Pons (tissue), 1 donor: ENCODE measurements around the gene PFKFB1.

ENCODE experiments used
- DNase-seq: peaks from one replicate; pipeline ENCODE4 v3.0.0-alpha.2; 2016; ENCODE audit warnings: low spot score

Gene PFKFB1

DNA sequence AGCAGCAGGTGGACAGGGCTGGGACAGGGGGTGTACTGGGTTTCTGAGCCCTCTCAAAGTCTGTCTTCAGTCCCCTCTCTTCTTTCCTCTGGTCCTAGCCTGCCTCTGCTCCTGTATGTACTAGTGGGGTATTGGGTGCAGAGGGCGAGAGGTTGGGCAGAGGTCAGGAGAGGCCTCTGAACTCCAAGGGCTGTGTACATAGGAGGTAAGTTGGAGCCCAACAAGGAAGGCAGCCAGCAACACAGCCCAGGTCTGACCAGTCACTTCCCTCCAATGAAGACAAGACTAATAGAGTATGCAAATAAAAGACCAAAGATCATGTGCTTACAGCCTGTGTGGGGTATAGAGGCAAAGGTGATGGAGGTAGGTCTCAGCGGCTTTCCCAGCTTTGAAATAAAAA lies at the start of gene PFKFB1:
TSS of gene PFKFB1 (minus strand) at position 90 of the 400 bp plus-strand sequence. CDS start 181 bp downstream, outside the sequence.
- DNase-seq = no peak

DNA sequence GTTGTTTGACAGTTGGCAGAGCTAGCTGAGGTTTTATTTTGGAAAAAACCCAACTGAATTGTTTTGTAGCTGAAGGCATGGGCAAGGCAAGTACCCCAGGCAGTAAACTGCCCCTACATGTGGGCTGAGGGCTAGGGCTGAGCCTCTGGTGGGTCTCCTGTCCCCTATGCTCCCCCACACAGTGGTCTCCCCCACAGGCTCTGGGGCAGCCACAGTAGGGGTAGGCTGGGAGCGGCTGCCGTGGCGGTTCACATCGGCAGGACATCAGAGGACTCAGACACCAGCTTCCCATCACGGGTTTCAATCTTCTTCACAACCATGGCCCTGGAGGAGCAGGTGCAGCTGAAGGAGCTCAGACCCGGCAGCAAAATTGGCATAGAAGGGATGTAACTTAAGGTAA lies 47.5 kb upstream of the PFKFB1 start:
- no peak for DNase-seq

DNA sequence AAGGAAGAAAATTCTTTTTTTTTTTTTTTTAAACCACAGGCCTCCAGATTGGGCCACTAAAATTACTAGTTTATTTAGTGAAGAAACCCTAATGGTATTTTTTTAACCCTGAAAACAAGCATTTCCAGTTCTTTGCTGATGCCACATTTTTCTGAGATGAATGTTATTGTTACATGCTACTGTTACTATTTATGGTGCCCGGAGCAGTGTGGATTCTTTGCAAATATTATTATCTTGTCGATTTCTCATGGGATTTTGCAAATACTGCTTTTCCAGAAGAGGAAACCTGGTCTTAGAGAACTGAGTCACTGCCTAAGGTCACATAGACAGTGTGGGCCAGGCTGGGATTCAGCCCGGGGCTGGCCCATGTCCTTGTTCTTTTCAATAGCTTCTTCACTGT lies 45.5 kb upstream of the PFKFB1 start:
- DNase-seq = no peak

GRCh38 chrX:55033429-55033828 lies 39.4 kb upstream of the PFKFB1 start:
- DNase-seq = no peak

DNA sequence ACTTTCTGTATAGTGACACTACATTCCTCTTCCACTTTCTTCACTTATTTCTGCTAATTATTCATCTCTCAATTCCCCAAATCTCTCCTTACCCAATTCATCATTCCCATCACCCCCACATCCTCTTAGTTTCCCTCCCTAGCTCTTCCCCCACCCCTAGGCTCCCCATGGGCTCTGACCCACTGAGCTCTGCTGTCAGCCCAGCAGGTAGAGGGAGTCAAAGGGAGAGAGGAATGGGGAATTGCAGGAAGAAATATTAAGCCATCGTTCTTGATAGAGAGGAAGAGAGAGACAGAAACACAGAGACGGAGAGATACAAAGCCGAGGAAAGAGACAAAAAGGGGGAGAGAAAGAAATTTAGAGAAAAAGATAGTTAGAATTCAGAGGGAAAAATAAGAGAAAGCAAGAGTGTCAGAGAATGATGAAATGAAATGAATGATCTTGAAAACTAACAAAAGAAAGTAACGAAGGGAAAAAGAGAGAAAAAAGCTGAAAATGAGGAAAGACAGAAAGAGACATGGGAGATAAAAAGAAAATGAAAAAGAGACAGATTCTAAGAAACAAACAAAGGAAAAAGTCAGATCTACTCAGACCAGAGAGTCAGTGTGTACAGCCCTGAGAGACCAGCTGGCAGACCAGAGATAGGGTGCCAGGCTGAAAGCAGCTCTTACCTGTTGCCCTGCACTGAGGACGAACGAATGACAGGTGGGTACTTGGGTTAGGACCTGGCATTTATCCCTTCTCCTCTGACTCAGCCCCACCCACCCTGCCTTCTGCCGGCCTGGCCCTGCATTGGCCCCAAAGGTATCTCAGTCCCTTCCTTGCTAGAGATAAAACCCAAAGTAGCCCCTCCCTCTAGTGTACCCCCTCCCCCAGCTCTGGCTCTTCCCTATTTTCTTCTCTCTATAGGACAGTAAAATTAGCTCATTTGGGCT lies 36.5 kb upstream of the PFKFB1 start, which contains the start of gene ALAS2:
TSS of gene ALAS2 (minus strand) at position 707 of the 935 bp plus-strand sequence. CDS start 4,977 bp downstream, outside the sequence.
- DNase-seq = no peak

- no peak for DNase-seq
Observed at GRCh38 chrX:55029291-55029690, 35.3 kb upstream of the PFKFB1 start.

DNA sequence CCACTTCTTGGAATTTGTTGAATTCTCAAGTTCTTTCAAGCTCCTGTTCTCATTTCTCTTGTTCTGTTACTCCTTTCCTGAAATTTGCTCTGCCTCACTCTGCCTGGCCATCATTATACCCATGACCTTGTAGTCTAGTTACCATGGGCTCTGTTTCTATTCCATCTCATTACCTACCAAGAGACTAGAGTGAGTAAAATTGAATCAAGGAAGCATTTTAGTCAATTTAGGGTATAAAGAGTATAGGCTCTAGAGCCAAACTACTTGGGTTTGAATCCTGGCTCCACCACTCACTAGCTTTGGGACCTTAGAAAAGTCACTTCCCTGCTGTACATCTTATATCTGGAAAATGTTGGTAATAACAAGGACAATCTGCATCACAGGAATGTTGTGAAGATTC lies 34.6 kb upstream of the PFKFB1 start:
- no peak for DNase-seq

- DNase-seq = no peak
Observed at GRCh38 chrX:55028040-55028439, 34.1 kb upstream of the PFKFB1 start.

GRCh38 chrX:55026840-55027239 lies 32.9 kb upstream of the PFKFB1 start:
- no peak for DNase-seq

DNA sequence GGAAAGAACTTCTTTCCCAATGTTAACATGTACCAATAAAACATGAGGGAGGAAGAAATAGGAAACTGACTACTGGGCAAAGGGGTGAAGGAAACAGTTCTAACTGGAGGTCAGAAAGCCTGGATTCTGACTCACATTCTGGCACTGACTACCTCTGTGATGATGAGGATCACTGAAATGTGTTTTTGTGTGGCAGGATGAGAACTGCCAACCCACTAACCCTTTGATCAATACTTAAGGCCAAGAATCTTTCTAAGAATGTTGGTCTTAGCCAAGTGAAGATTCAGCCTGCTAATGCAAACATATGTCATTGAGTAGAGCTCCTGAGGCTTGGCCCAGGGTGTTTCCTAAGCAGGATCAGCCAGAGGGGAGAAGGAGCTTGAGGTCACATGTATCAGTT lies 32.2 kb upstream of the PFKFB1 start:
- DNase-seq = no peak

DNA sequence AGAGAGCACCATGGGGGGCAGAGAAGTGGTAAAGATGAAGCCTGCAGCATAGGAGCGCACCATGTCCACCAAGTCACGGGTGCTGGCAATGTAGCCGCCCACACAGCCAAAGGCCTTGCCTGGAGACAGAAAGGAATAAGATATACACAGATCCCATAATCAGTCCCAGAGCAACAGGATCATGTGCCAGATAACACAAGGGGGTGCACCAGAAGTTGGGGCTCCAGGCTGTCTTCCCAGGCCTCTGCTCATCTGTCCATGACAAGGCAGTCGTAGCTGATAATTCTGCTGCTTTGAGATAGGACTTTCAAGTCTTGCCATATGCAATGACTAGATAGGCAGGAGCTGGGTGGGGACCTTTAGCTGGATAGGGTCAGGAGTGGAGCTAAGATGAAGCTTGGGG lies 20.9 kb upstream of the PFKFB1 start:
- no peak for DNase-seq

- no peak for DNase-seq
Observed at GRCh38 chrX:55011294-55011693, 17.3 kb upstream of the PFKFB1 start.

DNA sequence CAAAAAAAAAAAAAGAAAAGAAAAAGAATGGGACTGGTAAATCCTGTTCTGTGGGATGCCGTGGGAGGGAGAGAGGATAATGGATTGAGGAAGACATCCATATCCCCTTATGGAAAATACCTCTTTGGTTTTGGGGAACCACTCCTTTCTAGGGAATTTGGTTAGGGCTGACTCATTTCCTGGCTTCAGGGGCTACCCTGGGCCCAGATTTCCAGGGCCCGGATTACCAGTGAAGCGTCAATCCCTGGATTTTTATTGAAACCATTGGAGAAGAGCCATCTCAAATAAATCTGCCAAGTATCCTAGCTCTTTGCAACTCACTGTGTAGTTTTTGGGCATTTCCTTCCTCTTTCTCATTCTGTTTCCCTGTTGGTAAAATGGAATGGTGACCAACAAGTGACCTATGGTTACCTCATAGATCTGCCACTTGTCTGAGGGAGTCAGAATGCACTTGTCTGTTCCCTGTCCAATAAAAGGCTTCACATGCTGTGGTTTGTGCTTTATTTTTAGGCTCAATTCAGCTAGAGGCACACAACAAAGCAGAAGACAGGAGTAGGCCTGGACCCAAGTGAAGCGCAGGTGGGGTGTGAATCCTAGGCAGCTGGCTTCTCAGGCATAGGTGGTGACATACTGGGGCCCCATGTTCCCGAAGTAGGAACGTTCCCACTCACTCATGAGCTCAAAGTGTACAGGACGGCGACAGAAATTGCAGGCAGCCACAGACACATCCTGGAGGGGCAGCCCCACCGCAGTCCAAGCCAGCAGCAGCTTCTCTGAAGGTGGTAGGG lies 14.8 kb upstream of the PFKFB1 start:
- DNase-seq = peak; percentile 35

GRCh38 chrX:55007656-55008055 lies 13.7 kb upstream of the PFKFB1 start:
- no peak for DNase-seq

GRCh38 chrX:55006827-55007621 lies 13.0 kb upstream of the PFKFB1 start:
- DNase-seq = no peak

DNA sequence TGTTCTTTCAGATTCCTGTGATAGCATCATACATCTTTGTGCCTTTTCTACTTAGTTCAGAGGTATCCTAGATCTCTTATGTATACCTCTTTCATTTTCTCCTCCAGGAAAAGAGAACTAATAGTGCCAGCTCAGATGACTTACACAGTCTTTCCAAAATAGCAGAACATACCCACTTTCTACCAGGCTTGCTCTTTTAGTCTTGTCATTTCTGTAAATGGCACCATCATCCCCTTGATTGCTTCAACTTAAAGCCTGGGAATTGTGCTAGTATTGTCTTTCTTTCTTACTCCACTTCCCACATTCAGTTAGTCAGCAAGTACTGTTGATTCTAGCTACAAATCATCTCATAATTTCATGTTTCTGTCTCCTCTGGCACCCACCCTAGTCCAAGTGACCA lies 11.3 kb upstream of the PFKFB1 start:
- no peak for DNase-seq

DNA sequence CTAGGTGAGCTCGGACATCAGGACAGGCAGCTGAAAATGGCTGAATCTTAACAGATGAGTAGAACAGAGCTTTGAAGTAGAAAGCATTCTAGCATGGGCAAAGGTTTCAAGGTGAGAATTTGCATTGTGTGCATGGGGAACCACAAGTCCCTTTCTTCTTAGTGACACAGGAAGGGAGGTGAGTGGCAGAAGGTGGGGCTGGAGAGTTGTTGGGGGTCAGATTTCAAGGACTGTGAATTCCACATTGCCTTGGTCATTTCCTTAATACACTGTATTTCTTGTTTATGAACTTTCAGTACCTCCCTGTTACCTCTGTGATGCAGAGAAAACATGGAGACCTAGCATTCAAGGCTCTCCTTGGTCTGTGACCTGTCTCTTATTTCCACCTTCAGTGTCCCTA lies 10.2 kb upstream of the PFKFB1 start:
- no peak for DNase-seq

- DNase-seq = peak; percentile 93
Observed at GRCh38 chrX:54999717-55000598, 6.0 kb upstream of the PFKFB1 start, which contains the start of gene APEX2. TSS of gene APEX2 (plus strand) at chrX:55000363. CDS start at chrX:55000423, 60 bp downstream.

- DNase-seq = no peak
Observed at GRCh38 chrX:54995621-54996020, 1.6 kb upstream of the PFKFB1 start.

DNA sequence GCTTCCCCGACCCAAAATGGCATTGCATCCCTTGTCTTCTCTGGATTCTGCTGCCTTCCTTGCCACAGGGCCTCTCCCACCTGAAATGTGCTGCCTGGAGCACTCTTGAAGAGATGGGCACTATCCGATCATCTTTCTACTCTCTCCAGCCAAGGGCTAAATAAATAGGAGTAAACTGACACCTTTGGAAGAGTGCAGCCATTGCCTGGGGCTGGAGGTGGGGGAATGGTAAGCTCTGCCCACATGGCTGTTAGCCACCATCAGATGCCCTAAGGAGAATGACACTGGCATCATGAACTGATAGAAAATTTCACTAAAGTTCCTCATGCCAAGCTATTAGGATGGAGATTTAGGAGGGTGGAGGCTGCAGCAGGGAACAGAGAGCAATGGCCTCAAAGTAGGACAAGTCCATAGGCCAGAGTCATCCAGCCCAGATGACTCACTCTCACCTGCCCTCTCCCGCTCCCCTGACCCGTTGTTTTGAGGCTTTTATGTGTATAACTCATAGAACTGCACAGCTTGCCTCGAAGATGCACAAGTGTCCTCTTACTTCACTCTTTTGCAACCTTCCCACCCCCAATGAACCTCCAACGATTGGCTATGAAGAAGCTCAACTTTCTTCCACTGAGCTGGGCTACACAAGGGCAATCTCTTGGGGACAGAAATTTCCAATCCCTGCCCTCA lies 822 bp upstream of the PFKFB1 start:
- DNase-seq = peak; percentile 25
